Measurements from ENCODE around the gene LGALSL.

LGALSL gene

GRCh38 chr2:64487256-64488049, 33.5 kb downstream of the LGALSL start:
- DNase-seq (ENCODE audit: low read depth) = no peak
- H3K4me3 ChIP-seq (ENCODE audit: low read depth, low read length) = no peak overlapping the region

GRCh38 chr2:64488050-64488974, 34.4 kb downstream of the LGALSL start:
- H3K4me3 ChIP-seq (ENCODE audit: low read depth, low read length) = no peak overlapping the region
- no peak for TF ChIP-seq POLR2A (IDR thresholded peaks at IDR 0.05; ENCODE audit: extremely low read depth, insufficient read length)
- peak; percentile 99 for TF ChIP-seq CTCF (IDR thresholded peaks at IDR 0.05; ENCODE audit: low read depth, low read length)

More at GRCh38 chr2:64487256-64488049, 33.5 kb downstream of the LGALSL start:
- no peak for TF ChIP-seq POLR2A (IDR thresholded peaks at IDR 0.05; ENCODE audit: extremely low read depth, insufficient read length)
- no peak for TF ChIP-seq MYC (IDR thresholded peaks at IDR 0.05; ENCODE audit: low read depth, low read length)
- no peak for TF ChIP-seq CTCF (IDR thresholded peaks at IDR 0.05; ENCODE audit: low read depth, low read length)
- TF ChIP-seq MAX (IDR thresholded peaks at IDR 0.05; ENCODE audit: low read depth, low read length) = no peak

GRCh38 chr2:64489081-64489751, 35.3 kb downstream of the LGALSL start:
- DNase-seq (ENCODE audit: low read depth) = no peak
- TF ChIP-seq POLR2A (IDR thresholded peaks at IDR 0.05; ENCODE audit: extremely low read depth, insufficient read length) = no peak
- TF ChIP-seq MYC (IDR thresholded peaks at IDR 0.05; ENCODE audit: low read depth, low read length) = no peak
- no peak for TF ChIP-seq CTCF (IDR thresholded peaks at IDR 0.05; ENCODE audit: low read depth, low read length)
- TF ChIP-seq MAX (IDR thresholded peaks at IDR 0.05; ENCODE audit: low read depth, low read length) = no peak
- no peak overlapping the region for H3K4me3 ChIP-seq (ENCODE audit: low read depth, low read length)

More at GRCh38 chr2:64488050-64488974, 34.4 kb downstream of the LGALSL start:
- DNase-seq (ENCODE audit: low read depth) = peak; percentile 77

GRCh38 chr2:64491426-64491825, 37.5 kb downstream of the LGALSL start:
- TF ChIP-seq POLR2A (IDR thresholded peaks at IDR 0.05; ENCODE audit: extremely low read depth, insufficient read length) (no peak), CTCF (IDR thresholded peaks at IDR 0.05; ENCODE audit: low read depth, low read length) (no peak), MAX (IDR thresholded peaks at IDR 0.05; ENCODE audit: low read depth, low read length) (no peak), MYC (IDR thresholded peaks at IDR 0.05; ENCODE audit: low read depth, low read length) (no peak)
- H3K4me3 ChIP-seq (ENCODE audit: low read depth, low read length) = no peak overlapping the region
- no peak for DNase-seq (ENCODE audit: low read depth)

GRCh38 chr2:64492272-64492671, 38.3 kb downstream of the LGALSL start:
- no peak for DNase-seq (ENCODE audit: low read depth)
- no peak overlapping the region for H3K4me3 ChIP-seq (ENCODE audit: low read depth, low read length)
- TF ChIP-seq MYC (IDR thresholded peaks at IDR 0.05; ENCODE audit: low read depth, low read length) (no peak), MAX (IDR thresholded peaks at IDR 0.05; ENCODE audit: low read depth, low read length) (no peak), CTCF (IDR thresholded peaks at IDR 0.05; ENCODE audit: low read depth, low read length) (no peak), POLR2A (IDR thresholded peaks at IDR 0.05; ENCODE audit: extremely low read depth, insufficient read length) (no peak)

Measured in NB4 (cell line).